A549 (cell line): ENCODE measurements around the gene NID1.

Experiments used
- CEBPB ChIP-seq, 2 experiments: fragments of >200 bp in 1 of 2; sonication (Bioruptor Twin) in 1 of 2; formaldehyde crosslinking in 1 of 2; IDR thresholded peaks; 2 replicates each; pipeline ENCODE4 v1.6.1; 2012 to 2016
- CTCF ChIP-seq: fragments of >200 bp; sonication (Bioruptor Twin); formaldehyde crosslinking; IDR thresholded peaks from 3 replicates; pipeline ENCODE4 v1.5.1; 2016
- ESRRA ChIP-seq: fragments of 150-350 bp; IDR thresholded peaks from 2 replicates; pipeline ENCODE4 v1.6.1; 2014; ENCODE audit warnings: mild to moderate bottlenecking, low read length, borderline replicate concordance
- MAX ChIP-seq: IDR thresholded peaks from 2 replicates; pipeline ENCODE4 v1.6.1; 2012
- MAZ ChIP-seq: fragments of 150-350 bp; IDR thresholded peaks from 2 replicates; pipeline ENCODE4 v1.6.1; 2014; ENCODE audit warnings: antibody characterized with exemption, low read depth, low read length, borderline replicate concordance
- NFE2L2 ChIP-seq: fragments of 150-350 bp; conservative IDR thresholded peaks from 2 replicates; pipeline ENCODE4 v1.6.1; 2014; ENCODE audit warnings: low read length
- PHF8 ChIP-seq: fragments of 200-600 bp; sonication (generic); IDR thresholded peaks from 2 replicates; pipeline ENCODE4 v1.6.1; 2016; ENCODE audit warnings: low read depth, mild to moderate bottlenecking, antibody characterized with exemption, moderate library complexity, borderline replicate concordance
- POLR2A ChIP-seq: IDR thresholded peaks from 2 replicates; pipeline ENCODE4 v1.6.1; 2012; ENCODE audit warnings: mild to moderate bottlenecking, low read length
- POLR2AphosphoS2 ChIP-seq: conservative IDR thresholded peaks from 2 replicates; pipeline ENCODE4 v1.6.1; 2012; ENCODE audit warnings: low read length, improper control_type of control experiment, inconsistent platforms

GRCh38 chr1:236082526-236082925 is 17.6 kb upstream of the NID1 start:
- TF ChIP-seq ESRRA (no peak), NFE2L2 (no peak), CTCF (no peak), POLR2AphosphoS2 (no peak), PHF8 (no peak), MAX (no peak), POLR2A (no peak), CEBPB (IDR thresholded peaks at IDR 0.05) (no peak), MAZ (no peak)
